Glomerular endothelial cell (primary cell): ENCODE results near the gene NHLH1. TPM values are rescaled to one million over a fixed set of nuclear protein-coding genes. Genes with fewer than 3 reads are reported as not detected.

Experiments used
- DNase-seq: peaks from one replicate; pipeline ENCODE4 v3.0.0-alpha.2; 2011; ENCODE audit warnings: low read depth, low spot score; ENCODE audit errors: extremely low read depth
- total RNA-seq: library from RNA; depleted of rRNA; stranded (reverse); fragments of >200 nt; gene quantifications from 2 replicates; pipeline ENCODE4 v1.2.3, GENCODE V29; 2015

The NHLH1 gene
- 0.05 TPM in 1 of 2 replicates, not detected in the other for total RNA-seq

GRCh38 chr1:160366731-160367515, at the start of gene NHLH1:
Gene NHLH1, plus strand, starts transcription at chr1:160367071. Its CDS starts 3,661 bp downstream, at chr1:160370732.
- no peak for DNase-seq

- DNase-seq = no peak
These were observed 44.0 kb upstream of the NHLH1 start for GRCh38 chr1:160322831-160323230.

GRCh38 chr1:160325252-160325651, 41.6 kb upstream of the NHLH1 start:
- no peak for DNase-seq

GRCh38 chr1:160326418-160326817, 40.5 kb upstream of the NHLH1 start:
- no peak for DNase-seq

- DNase-seq = no peak
These were observed 38.7 kb upstream of the NHLH1 start for GRCh38 chr1:160328184-160328583.

GRCh38 chr1:160330119-160330518, 36.8 kb upstream of the NHLH1 start:
- no peak for DNase-seq

GRCh38 chr1:160332516-160332915, 34.4 kb upstream of the NHLH1 start:
- no peak for DNase-seq

GRCh38 chr1:160338580-160338979, 28.3 kb upstream of the NHLH1 start:
- DNase-seq = no peak

GRCh38 chr1:160340146-160340545, 26.7 kb upstream of the NHLH1 start:
- no peak for DNase-seq

GRCh38 chr1:160340866-160341265, 26.0 kb upstream of the NHLH1 start:
- no peak for DNase-seq

GRCh38 chr1:160342526-160342925, 24.3 kb upstream of the NHLH1 start:
- no peak for DNase-seq

GRCh38 chr1:160342953-160343869, 23.7 kb upstream of the NHLH1 start, which contains the start of the genes COPA and NCSTN:
Gene COPA, minus strand, starts transcription at chr1:160343250. Its CDS starts 80 bp downstream, at chr1:160343170.
Gene NCSTN, plus strand, starts transcription at chr1:160343383. Its CDS starts 14 bp downstream, at chr1:160343397.
- peak; percentile 84 for DNase-seq

GRCh38 chr1:160344241-160344640, 22.6 kb upstream of the NHLH1 start:
- no peak for DNase-seq

GRCh38 chr1:160344936-160345335, 21.9 kb upstream of the NHLH1 start:
- no peak for DNase-seq

- DNase-seq = no peak
These were observed 20.4 kb upstream of the NHLH1 start for GRCh38 chr1:160346463-160346862.

GRCh38 chr1:160346958-160347357, 19.9 kb upstream of the NHLH1 start:
- DNase-seq = no peak

GRCh38 chr1:160351629-160352028, 15.2 kb upstream of the NHLH1 start:
- no peak for DNase-seq

GRCh38 chr1:160352555-160352954, 14.3 kb upstream of the NHLH1 start:
- no peak for DNase-seq

- DNase-seq = no peak
These were observed 13.6 kb upstream of the NHLH1 start for GRCh38 chr1:160353223-160353622.

GRCh38 chr1:160354388-160354985, 12.4 kb upstream of the NHLH1 start:
- no peak for DNase-seq
